Measurements from ENCODE around the gene TM7SF2.
A peak's percentile ranks its signal among the peaks of the same experiment; 100 is the strongest.

TM7SF2 gene

GRCh38 chr11:65126624-65127274 lies 15.1 kb downstream of the TM7SF2 start:
- Histone ChIP-seq H3K4me1 (ENCODE audit: insufficient read depth, low read length) (no peaks in the 10 kb centered on the region), H3K36me3 (ENCODE audit: insufficient read depth, low read length) (peaks cover 69% of the 10 kb centered on the region), H3K27ac (ENCODE audit: low read depth, low read length) (no peak overlapping the region), H3K27me3 (ENCODE audit: control insufficient read depth in 1 of 2, insufficient read depth in 2 of 2, low read length in 2 of 2) (no peaks in the 10 kb centered on the region), H3K9ac (ENCODE audit: low read length) (no peak overlapping the region), H3K9me3 (ENCODE audit: low read length) (no peaks in the 10 kb centered on the region), H3K4me3 (ENCODE audit: low read depth in 1 of 2, low read length in 2 of 2) (no peak overlapping the region)

- Histone ChIP-seq H3K4me1 (ENCODE audit: insufficient read depth, low read length) (peaks cover 4% of the 10 kb centered on the region), H3K9ac (ENCODE audit: low read length) (no peak overlapping the region), H3K36me3 (ENCODE audit: insufficient read depth, low read length) (peaks cover 78% of the 10 kb centered on the region), H3K4me3 (ENCODE audit: low read depth in 1 of 2, low read length in 2 of 2) (no peak overlapping the region), H3K9me3 (ENCODE audit: low read length) (no peaks in the 10 kb centered on the region), H3K27ac (ENCODE audit: low read depth, low read length) (no peak overlapping the region), H3K27me3 (ENCODE audit: control insufficient read depth in 1 of 2, insufficient read depth in 2 of 2, low read length in 2 of 2) (no peaks in the 10 kb centered on the region)
These were observed 16.0 kb downstream of the TM7SF2 start for GRCh38 chr11:65127473-65128181.

- Histone ChIP-seq H3K4me1 (ENCODE audit: insufficient read depth, low read length) (peaks cover 12% of the 10 kb centered on the region), H3K9me3 (ENCODE audit: low read length) (no peaks in the 10 kb centered on the region), H3K9ac (ENCODE audit: low read length) (no peak overlapping the region), H3K36me3 (ENCODE audit: insufficient read depth, low read length) (peaks cover 83% of the 10 kb centered on the region), H3K27me3 (ENCODE audit: control insufficient read depth in 1 of 2, insufficient read depth in 2 of 2, low read length in 2 of 2) (no peaks in the 10 kb centered on the region), H3K4me3 (ENCODE audit: low read depth in 1 of 2, low read length in 2 of 2) (no peak overlapping the region), H3K27ac (ENCODE audit: low read depth, low read length) (no peak overlapping the region)
These were observed 16.8 kb downstream of the TM7SF2 start for GRCh38 chr11:65128182-65129145.

- peaks cover 16% of the 10 kb centered on the region for H3K4me1 ChIP-seq (ENCODE audit: insufficient read depth, low read length)
- H3K27me3 ChIP-seq (ENCODE audit: control insufficient read depth in 1 of 2, insufficient read depth in 2 of 2, low read length in 2 of 2), result no peaks in the 10 kb centered on the region
- no peaks in the 10 kb centered on the region for H3K9me3 ChIP-seq (ENCODE audit: low read length)
- no peak overlapping the region for H3K4me3 ChIP-seq (ENCODE audit: low read depth in 1 of 2, low read length in 2 of 2)
- H3K9ac ChIP-seq (ENCODE audit: low read length), result no peak overlapping the region
- peaks cover 75% of the 10 kb centered on the region for H3K36me3 ChIP-seq (ENCODE audit: insufficient read depth, low read length)
- no peak overlapping the region for H3K27ac ChIP-seq (ENCODE audit: low read depth, low read length)
These were observed 18.2 kb downstream of the TM7SF2 start for GRCh38 chr11:65129649-65130441.

- Histone ChIP-seq H3K27ac (ENCODE audit: low read depth, low read length) (no peak overlapping the region), H3K4me3 (ENCODE audit: low read depth in 1 of 2, low read length in 2 of 2) (no peak overlapping the region), H3K4me1 (ENCODE audit: insufficient read depth, low read length) (peaks cover 20% of the 10 kb centered on the region), H3K9me3 (ENCODE audit: low read length) (no peaks in the 10 kb centered on the region), H3K36me3 (ENCODE audit: insufficient read depth, low read length) (peaks cover 70% of the 10 kb centered on the region), H3K9ac (ENCODE audit: low read length) (no peak overlapping the region), H3K27me3 (ENCODE audit: control insufficient read depth in 1 of 2, insufficient read depth in 2 of 2, low read length in 2 of 2) (no peaks in the 10 kb centered on the region)
These were observed 19.2 kb downstream of the TM7SF2 start for GRCh38 chr11:65130631-65131416.

- H3K9me3 ChIP-seq (ENCODE audit: low read length), result no peaks in the 10 kb centered on the region
- H3K4me3 ChIP-seq (ENCODE audit: low read depth in 1 of 2, low read length in 2 of 2), result no peak overlapping the region
- H3K27ac ChIP-seq (ENCODE audit: low read depth, low read length), result no peak overlapping the region
- H3K9ac ChIP-seq (ENCODE audit: low read length), result no peak overlapping the region
- H3K4me1 ChIP-seq (ENCODE audit: insufficient read depth, low read length), result peaks cover 20% of the 10 kb centered on the region
- H3K27me3 ChIP-seq (ENCODE audit: control insufficient read depth in 1 of 2, insufficient read depth in 2 of 2, low read length in 2 of 2), result no peaks in the 10 kb centered on the region
- peaks cover 66% of the 10 kb centered on the region for H3K36me3 ChIP-seq (ENCODE audit: insufficient read depth, low read length)
These were observed 19.7 kb downstream of the TM7SF2 start for GRCh38 chr11:65131417-65131776.

GRCh38 chr11:65131895-65132237 lies 20.2 kb downstream of the TM7SF2 start:
- H3K4me1 ChIP-seq (ENCODE audit: insufficient read depth, low read length), result peaks cover 20% of the 10 kb centered on the region
- no peak overlapping the region for H3K4me3 ChIP-seq (ENCODE audit: low read depth in 1 of 2, low read length in 2 of 2)
- H3K27me3 ChIP-seq (ENCODE audit: control insufficient read depth in 1 of 2, insufficient read depth in 2 of 2, low read length in 2 of 2), result no peaks in the 10 kb centered on the region
- H3K36me3 ChIP-seq (ENCODE audit: insufficient read depth, low read length), result peaks cover 61% of the 10 kb centered on the region
- no peak overlapping the region for H3K27ac ChIP-seq (ENCODE audit: low read depth, low read length)
- no peak overlapping the region for H3K9ac ChIP-seq (ENCODE audit: low read length)
- H3K9me3 ChIP-seq (ENCODE audit: low read length), result no peaks in the 10 kb centered on the region

GRCh38 chr11:65132238-65132987 lies 20.7 kb downstream of the TM7SF2 start:
- Histone ChIP-seq H3K4me3 (ENCODE audit: low read depth in 1 of 2, low read length in 2 of 2) (peak overlapping the region in 1 of 2 donors; percentile 93), H3K9ac (ENCODE audit: low read length) (no peak overlapping the region), H3K4me1 (ENCODE audit: insufficient read depth, low read length) (peaks cover 20% of the 10 kb centered on the region), H3K27ac (ENCODE audit: low read depth, low read length) (no peak overlapping the region), H3K36me3 (ENCODE audit: insufficient read depth, low read length) (peaks cover 56% of the 10 kb centered on the region), H3K27me3 (ENCODE audit: control insufficient read depth in 1 of 2, insufficient read depth in 2 of 2, low read length in 2 of 2) (no peaks in the 10 kb centered on the region), H3K9me3 (ENCODE audit: low read length) (no peaks in the 10 kb centered on the region)

- peaks cover 20% of the 10 kb centered on the region for H3K4me1 ChIP-seq (ENCODE audit: insufficient read depth, low read length)
- peak overlapping the region; percentile 93 for H3K27ac ChIP-seq (ENCODE audit: low read depth, low read length)
- peak overlapping the region; percentile 77 to 93 for H3K4me3 ChIP-seq (ENCODE audit: low read depth in 1 of 2, low read length in 2 of 2)
- H3K27me3 ChIP-seq (ENCODE audit: control insufficient read depth in 1 of 2, insufficient read depth in 2 of 2, low read length in 2 of 2), result no peaks in the 10 kb centered on the region
- H3K36me3 ChIP-seq (ENCODE audit: insufficient read depth, low read length), result peaks cover 50% of the 10 kb centered on the region
- no peaks in the 10 kb centered on the region for H3K9me3 ChIP-seq (ENCODE audit: low read length)
- peak overlapping the region; percentile 85 for H3K9ac ChIP-seq (ENCODE audit: low read length)
These were observed 21.5 kb downstream of the TM7SF2 start for GRCh38 chr11:65132988-65133700.

All from muscle layer of colon (tissue), 2 donors.